Measurements from ENCODE around the gene PRDM8. TPM values are rescaled to one million over a fixed set of nuclear protein-coding genes. Genes with fewer than 3 reads are reported as not detected.
"Not testable (repeated sequence)": the region's sequence is repeated elsewhere in the genome, so short reads cannot be mapped to it uniquely, and the experiment has no call there.

The PRDM8 gene
- total and polyA plus RNA-seq, 2 of the 4 experiments (the other 2 are of a cell fraction), result 5.7 to 15.8 TPM

DNA sequence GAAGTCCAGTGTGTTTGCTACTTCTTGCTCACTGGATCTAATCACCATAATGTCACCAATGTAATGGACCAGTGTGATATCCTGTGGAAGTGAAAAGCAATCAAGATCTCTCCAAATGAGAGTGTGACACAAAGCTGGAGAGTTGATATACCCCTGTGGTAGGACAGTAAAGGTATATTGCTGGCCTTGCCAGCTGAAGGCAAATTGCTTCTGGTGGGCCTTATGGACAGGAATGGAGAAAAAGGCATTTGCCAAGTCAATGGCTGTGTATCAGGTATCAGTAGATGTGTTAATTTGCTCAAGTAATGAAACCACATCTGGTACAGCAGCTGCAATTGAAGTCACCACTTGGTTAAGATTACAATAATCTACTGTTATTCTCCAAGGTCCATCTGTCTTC is 19.5 kb upstream of the PRDM8 start:
- H4K20me1 ChIP-seq (ENCODE audit: insufficient read depth, low read length); CTCF ChIA-PET; H3K14ac ChIP-seq (replicated peaks; ENCODE audit: low read depth, low read length); H4K8ac ChIP-seq (ENCODE audit: low read depth in 2 of 2, low read length in 2 of 2); H3K79me1 ChIP-seq (ENCODE audit: low read depth in 1 of 2, low read length in 2 of 2); H3K9me3 ChIP-seq (ENCODE audit: control insufficient read depth, insufficient read depth, low read length); ATAC-seq (ENCODE audit: low read depth); H3K18ac ChIP-seq (ENCODE audit: low read depth, low read length); H3K36me3 ChIP-seq (ENCODE audit: control insufficient read depth, insufficient read depth, low read length); H3K4ac ChIP-seq (ENCODE audit: low read depth, low read length); DNase-seq; H3K4me2 ChIP-seq (ENCODE audit: low read depth, low read length); H2BK5ac ChIP-seq (ENCODE audit: low read depth, low read length, poor library complexity, severe bottlenecking); H3K4me3 ChIP-seq (ENCODE audit: insufficient read depth, low read depth, low read length); H4K5ac ChIP-seq (ENCODE audit: low read depth, low read length); H3K23ac ChIP-seq (ENCODE audit: low read depth, low read length); H2BK120ac ChIP-seq (ENCODE audit: low read depth, low read length); dilution Hi-C loops (cut with HindIII; ENCODE audit: low sequenced_read_pairs, unreplicated experiment); in situ Hi-C loops (cut with MboI; ENCODE audit: low sequenced_read_pairs); H3K56ac ChIP-seq (ENCODE audit: extremely low read depth, insufficient read depth, low read length); H2BK15ac ChIP-seq (ENCODE audit: low read depth, low read length); H3K27ac ChIP-seq (ENCODE audit: insufficient read depth, low read length); H4K91ac ChIP-seq (ENCODE audit: insufficient read depth, low read depth, low read length); intact Hi-C loops (cut with micrococcal nuclease); H3K27me3 ChIP-seq (ENCODE audit: control insufficient read depth, insufficient read depth, low read length); H3K9ac ChIP-seq (ENCODE audit: low read depth, low read length); H3K4me1 ChIP-seq (ENCODE audit: control insufficient read depth, insufficient read depth, low read length); POLR2A ChIA-PET (ENCODE audit: unreplicated experiment); H2AK9ac ChIP-seq (replicated peaks; ENCODE audit: low read depth, low read length, poor library complexity); BruUV-seq (replicated peaks); H2AK5ac ChIP-seq (ENCODE audit: low read depth, low read length); H2AFZ ChIP-seq (replicated peaks; ENCODE audit: low read length, poor library complexity); H2BK20ac ChIP-seq (ENCODE audit: low read depth, low read length): not testable (repeated sequence)
- peaks cover 10% of the 10 kb centered on the region for H3K9me1 ChIP-seq (ENCODE audit: insufficient read depth, low read length)
